ENCODE measurements around the gene SNTB2.

GRCh38 chr16:69243479-69243878 is 56.5 kb downstream of the SNTB2 start:
- TF ChIP-seq POLR2A (IDR thresholded peaks at IDR 0.05; ENCODE audit: low read depth, low read length) (no peak), POLR2AphosphoS5 (IDR thresholded peaks at IDR 0.05; ENCODE audit: low read depth, low read length) (no peak)

Measured in GM12892 (cell line).